ENCODE results near the gene TMEM94. TPM values are rescaled to one million over a fixed set of nuclear protein-coding genes. Genes with fewer than 3 reads are reported as not detected.

Gene TMEM94
- total RNA-seq, 4 donors from 2014 or later = 31.0 to 50.3 (median 42.8) TPM

- Histone ChIP-seq H3K4me1 (peaks cover 0 to 26% (median 7%) of the 10 kb centered on the region in 3 donors), H3K4me3 (peak overlapping the region; percentile 54 to 76), H3K27ac (peak overlapping the region in 2 of 4 donors; percentile 70 to 79), H3K27me3 (no peaks in the 10 kb centered on the region), H3K36me3 (peaks cover 0 to 16% of the 10 kb centered on the region in 2 donors), H3K9me3 (no peaks in the 10 kb centered on the region)
- peak; percentile 3 for ATAC-seq
- TF ChIP-seq EP300 (IDR thresholded peaks at IDR 0.05) = no peak
- no CpG with 5 or more reads among the region's 60 CpGs for WGBS, 2 donors (ENCODE audit: low coverage in 1 of 2)
These were observed 69.5 kb downstream of the TMEM94 start for GRCh38 chr17:75525806-75526554.

GRCh38 chr17:75526555-75527270 is 70.3 kb downstream of the TMEM94 start:
- TF ChIP-seq POLR2AphosphoS5 (IDR thresholded peaks at IDR 0.05) (no peak), CTCF (IDR thresholded peaks at IDR 0.05) (no peak), POLR2A (IDR thresholded peaks at IDR 0.05) (no peak), EP300 (IDR thresholded peaks at IDR 0.05) (no peak)
- Histone ChIP-seq H3K9me3 (no peaks in the 10 kb centered on the region), H3K27me3 (no peaks in the 10 kb centered on the region), H3K4me3 (peak overlapping the region in 1 of 2 donors; percentile 76), H3K27ac (peak overlapping the region in 1 of 4 donors; percentile 79), H3K4me1 (peaks cover 0 to 26% (median 7%) of the 10 kb centered on the region in 3 donors), H3K36me3 (peaks cover 0 to 8% of the 10 kb centered on the region in 2 donors)
- WGBS, 2 donors (ENCODE audit: low coverage in 1 of 2) = 80% methylated on average over 6 of the region's 13 CpGs; no CpG with 5 or more reads in 1 of the 2 donors
- no peak for ATAC-seq

GRCh38 chr17:75530837-75531720 is 74.6 kb downstream of the TMEM94 start:
- TF ChIP-seq POLR2AphosphoS5 (IDR thresholded peaks at IDR 0.05) (no peak), CTCF (IDR thresholded peaks at IDR 0.05) (no peak), EP300 (IDR thresholded peaks at IDR 0.05) (no peak), POLR2A (IDR thresholded peaks at IDR 0.05) (no peak)
- H3K27ac ChIP-seq = no peak overlapping the region

GRCh38 chr17:75531721-75532072 is 75.3 kb downstream of the TMEM94 start:
- no peak for TF ChIP-seq EP300 (IDR thresholded peaks at IDR 0.05)
- TF ChIP-seq CTCF (IDR thresholded peaks at IDR 0.05) = no peak
- TF ChIP-seq POLR2AphosphoS5 (IDR thresholded peaks at IDR 0.05) = no peak
- TF ChIP-seq POLR2A (IDR thresholded peaks at IDR 0.05) = no peak
- WGBS, 2 donors (ENCODE audit: low coverage in 1 of 2) = 80% methylated on average over 1 of the region's 7 CpGs; no CpG with 5 or more reads in 1 of the 2 donors
- H3K4me3 ChIP-seq = no peak overlapping the region
- H3K9me3 ChIP-seq = no peaks in the 10 kb centered on the region
- no peaks in the 10 kb centered on the region for H3K36me3 ChIP-seq
- H3K27ac ChIP-seq = no peak overlapping the region
- no peak for ATAC-seq
- peaks cover 0 to 2% (median 0%) of the 10 kb centered on the region in 3 donors for H3K4me1 ChIP-seq
- H3K27me3 ChIP-seq = no peaks in the 10 kb centered on the region

More at GRCh38 chr17:75530837-75531720, 74.6 kb downstream of the TMEM94 start:
- Histone ChIP-seq H3K4me1 (peaks cover 0 to 8% (median 4%) of the 10 kb centered on the region in 3 donors), H3K36me3 (no peaks in the 10 kb centered on the region), H3K4me3 (no peak overlapping the region), H3K9me3 (no peaks in the 10 kb centered on the region), H3K27me3 (no peaks in the 10 kb centered on the region)
- 100% methylated on average over 4 of the region's 19 CpGs; no CpG with 5 or more reads in 1 of the 2 donors for WGBS, 2 donors (ENCODE audit: low coverage in 1 of 2)
- ATAC-seq = no peak

GRCh38 chr17:75535119-75535537 is 78.7 kb downstream of the TMEM94 start:
- no peaks in the 10 kb centered on the region for H3K27me3 ChIP-seq
- H3K4me1 ChIP-seq = no peaks in the 10 kb centered on the region
- TF ChIP-seq POLR2A (IDR thresholded peaks at IDR 0.05) = no peak
- TF ChIP-seq EP300 (IDR thresholded peaks at IDR 0.05) = no peak
- TF ChIP-seq CTCF (IDR thresholded peaks at IDR 0.05) = no peak
- no peak for TF ChIP-seq POLR2AphosphoS5 (IDR thresholded peaks at IDR 0.05)
- WGBS, 2 donors (ENCODE audit: low coverage in 1 of 2) = 79 to 80% methylated on average over 2 to 10 of the region's 15 CpGs
- no peak overlapping the region for H3K4me3 ChIP-seq
- H3K9me3 ChIP-seq = no peaks in the 10 kb centered on the region
- H3K27ac ChIP-seq = no peak overlapping the region
- H3K36me3 ChIP-seq = no peaks in the 10 kb centered on the region
- ATAC-seq = no peak

Data from gastroesophageal sphincter (tissue), 4 donors.